ENCODE results near the gene MKNK1.

MKNK1 gene

DNA sequence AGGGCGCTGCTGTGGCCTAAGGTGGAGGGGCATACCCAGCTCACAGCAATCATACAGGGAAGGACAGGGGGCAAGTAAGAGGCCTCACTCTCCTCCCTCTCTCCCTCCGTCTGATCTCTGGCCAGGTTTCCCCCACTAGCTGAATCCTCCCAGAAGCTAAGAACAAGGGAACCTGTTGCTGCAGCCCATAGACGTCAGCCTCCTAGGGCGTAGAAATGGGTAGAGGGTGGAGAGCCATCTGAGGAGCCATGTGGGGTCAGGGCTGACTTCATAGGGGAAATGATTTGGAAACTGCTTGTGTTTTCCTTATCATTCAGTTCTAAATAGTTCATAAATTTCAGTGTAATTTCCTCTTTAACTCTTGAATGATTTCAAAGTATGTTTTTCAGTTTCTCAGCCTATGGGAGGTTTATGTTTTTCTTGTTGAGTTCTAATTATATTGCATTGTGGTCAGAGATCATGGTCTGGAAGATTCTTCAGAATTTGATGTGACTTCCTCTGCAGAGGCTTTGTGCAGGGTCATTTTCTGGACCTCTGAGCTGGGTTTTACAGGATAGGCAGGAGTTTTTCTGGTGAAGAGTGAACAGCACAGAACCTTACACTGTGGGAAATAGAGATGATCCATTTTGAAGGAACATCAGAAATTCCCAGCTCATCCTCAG is 14.8 kb upstream of the MKNK1 start:
- DNase-seq = no peak

- no peak for DNase-seq
Observed at GRCh38 chr1:46617833-46618232, 13.8 kb upstream of the MKNK1 start.

DNA sequence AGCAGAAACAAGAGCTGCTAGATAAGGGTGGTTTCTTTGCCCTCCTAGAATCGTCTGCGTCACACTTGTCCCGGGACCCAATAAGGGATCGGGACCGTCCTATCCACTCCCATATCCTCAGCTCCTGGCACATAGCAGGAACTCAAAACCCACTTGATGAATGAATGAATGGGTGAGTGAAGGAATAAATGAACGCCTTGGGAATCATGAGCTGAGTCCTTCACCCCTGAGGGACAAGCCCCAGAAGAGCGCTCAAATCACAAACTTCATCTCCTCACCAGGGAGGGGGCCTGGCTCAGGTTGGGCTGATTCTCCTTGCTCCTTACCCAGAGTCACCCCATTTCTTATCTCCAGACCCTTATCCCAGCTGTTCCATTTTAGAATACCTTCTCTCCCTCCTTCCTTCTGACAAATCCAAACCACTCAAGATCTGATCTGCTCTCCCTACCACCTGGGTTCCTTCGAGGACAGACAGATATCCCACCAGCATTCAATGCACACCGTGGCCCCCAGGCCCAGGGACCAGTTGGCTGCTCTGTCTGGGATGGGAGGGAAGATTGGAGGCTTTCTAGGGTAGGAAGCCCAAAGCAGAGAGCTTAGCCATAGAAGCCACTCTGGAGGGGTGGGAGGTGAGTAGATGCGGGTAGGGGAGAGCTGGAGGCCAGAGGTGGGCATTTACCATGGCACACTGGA is 13.2 kb upstream of the MKNK1 start:
- DNase-seq = no peak

DNA sequence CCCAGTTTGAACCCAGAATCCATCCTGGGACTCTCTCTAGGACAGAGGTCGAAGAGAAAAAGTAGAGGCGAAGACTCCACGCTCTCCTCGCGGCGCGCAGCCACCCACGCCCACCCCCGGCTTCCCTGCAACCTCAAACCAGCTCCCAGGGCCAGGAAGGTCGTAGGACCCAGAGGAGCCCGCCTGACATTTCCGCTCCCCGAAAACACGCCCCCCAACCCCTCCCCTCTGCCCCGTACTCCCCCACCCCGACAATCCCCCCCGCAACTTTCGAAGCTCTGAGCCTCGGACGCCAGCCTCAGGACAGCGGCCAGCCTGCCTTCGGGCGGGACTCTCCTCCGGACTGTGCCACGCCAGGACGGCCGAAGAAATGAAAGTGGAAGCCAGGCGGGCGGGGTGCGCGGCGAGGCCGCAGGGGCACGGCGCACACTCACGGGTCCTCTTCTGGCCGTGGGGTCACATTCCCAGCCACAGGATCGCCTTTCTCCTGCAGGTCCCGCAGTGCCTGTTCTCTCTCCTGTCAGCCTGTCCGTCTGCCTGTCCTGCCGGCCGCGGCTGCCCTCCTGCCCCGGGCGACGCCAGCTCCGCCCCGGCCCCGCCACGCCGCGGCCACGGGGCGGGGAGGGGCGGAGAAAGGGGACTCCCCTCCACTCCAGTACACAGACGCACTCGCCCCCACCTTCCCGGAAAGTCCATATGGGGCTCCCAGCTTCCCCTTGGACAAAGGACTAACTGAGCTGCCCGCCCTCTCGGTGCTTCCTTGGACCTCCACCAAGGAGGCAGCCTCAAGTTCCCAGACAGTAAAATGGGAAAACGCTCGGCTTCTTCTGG is 12.4 kb upstream of the MKNK1 start, which contains the start of gene MOB3C:
Gene MOB3C (minus strand): TSS at position 535 of the 831 bp plus-strand sequence. CDS start 3,490 bp downstream, outside the sequence.
- no peak for DNase-seq

DNA sequence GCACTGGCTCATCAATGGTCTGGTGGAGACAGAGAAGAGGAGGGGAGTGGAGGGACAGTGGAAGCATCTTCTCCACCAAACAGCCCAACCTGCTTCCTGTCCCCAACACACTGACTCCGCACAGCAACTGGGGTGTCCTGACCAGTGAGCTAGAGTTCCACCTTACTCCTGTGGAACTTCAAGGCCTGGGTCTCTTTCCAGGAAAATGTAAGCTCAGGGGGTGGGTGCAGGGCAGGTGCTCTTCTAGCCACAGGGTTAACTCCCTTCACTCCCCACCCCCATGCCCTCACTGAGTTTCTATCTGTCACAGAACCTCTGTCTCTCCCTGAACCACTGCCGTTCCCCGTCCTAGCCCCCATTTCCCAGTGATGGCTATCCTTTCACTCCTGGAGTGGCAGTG is 11.7 kb upstream of the MKNK1 start:
- DNase-seq = no peak

- DNase-seq = no peak
Observed at GRCh38 chr1:46615088-46615487, 11.0 kb upstream of the MKNK1 start.

- DNase-seq = no peak
Observed at GRCh38 chr1:46614604-46614984, 10.5 kb upstream of the MKNK1 start.

DNA sequence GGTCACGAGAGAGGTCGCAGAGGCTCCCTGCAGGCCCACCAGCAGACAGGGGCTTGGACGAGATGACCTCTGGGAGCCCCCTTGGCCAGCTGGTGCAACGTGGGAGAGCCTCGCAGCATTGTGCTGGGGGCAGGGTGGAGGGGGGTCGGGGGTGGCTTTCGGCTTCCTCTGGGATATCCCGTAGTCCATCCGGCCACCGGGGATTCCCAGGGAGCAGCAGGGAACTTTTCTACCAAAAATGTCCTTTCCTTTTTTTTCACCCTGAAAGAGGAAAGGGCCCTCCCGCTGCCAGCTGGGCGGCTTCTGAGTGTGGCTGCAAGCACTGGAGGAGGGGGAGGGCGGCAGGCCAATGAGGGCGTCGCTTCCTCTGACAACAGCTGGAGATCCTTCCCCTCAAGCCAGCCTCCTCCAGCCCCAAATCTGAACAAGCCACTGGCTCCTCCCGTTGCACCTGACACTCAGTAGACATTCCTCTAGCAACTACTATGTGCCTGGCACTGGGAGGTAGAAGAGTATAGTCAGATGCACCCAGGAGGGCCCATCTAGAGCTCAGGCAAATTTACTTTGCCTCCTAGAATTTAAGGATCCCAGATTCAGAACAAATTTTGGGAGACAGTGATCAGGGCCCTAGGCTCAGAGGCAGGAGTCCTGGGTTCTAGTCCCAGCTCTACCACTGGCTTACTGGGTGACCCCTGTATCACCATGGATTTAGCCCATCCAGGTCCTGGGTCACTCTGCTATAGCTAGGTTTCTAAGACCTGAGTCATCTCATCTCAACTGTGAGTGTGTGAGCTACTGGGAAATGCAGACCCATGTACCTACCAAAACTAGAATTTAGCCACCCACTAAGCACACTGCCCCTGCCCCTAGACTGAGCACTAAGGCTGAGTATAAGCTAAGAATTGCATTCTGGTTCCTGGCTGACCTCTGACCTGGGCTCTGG is 9.9 kb upstream of the MKNK1 start:
- no peak for DNase-seq

DNA sequence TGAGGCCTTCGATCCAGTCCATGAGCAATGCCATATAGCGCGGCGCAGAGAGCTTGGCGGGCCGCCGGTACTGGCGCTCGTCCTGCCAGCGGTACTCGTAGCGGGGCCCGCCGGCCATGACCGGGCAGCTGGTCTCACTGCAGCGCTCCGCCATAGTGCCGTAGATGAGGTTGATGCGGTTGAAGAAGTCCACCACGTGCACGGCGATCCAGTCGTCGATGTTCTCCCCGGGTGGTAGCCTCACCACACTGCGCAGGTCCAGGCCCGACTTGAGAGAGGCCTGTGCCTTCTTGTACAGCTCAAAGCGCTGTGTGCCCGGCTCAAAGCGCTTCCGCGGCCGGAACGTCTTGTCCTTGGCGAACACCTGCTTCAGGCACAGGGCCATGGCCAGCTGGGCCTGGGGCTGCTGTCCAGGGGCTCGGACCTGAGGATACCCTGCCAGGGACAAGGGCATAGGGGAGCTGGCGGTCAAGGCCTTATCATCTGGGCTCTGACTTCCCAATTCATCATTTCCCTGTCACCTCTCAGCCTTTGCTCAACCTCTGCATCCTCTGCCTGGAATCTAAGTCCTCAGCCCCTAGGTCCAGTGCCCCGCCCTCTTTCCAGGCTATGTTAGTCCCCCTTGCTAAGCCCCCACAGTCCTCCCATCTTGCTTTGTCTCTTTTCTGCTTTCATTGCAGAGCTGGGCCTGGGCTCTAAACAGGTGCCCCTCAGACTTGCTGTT is 9.0 kb upstream of the MKNK1 start:
- DNase-seq = no peak

GRCh38 chr1:46611691-46612221 is 7.7 kb upstream of the MKNK1 start:
- DNase-seq = no peak

GRCh38 chr1:46607345-46608130 is 3.5 kb upstream of the MKNK1 start:
- no peak for DNase-seq

DNA sequence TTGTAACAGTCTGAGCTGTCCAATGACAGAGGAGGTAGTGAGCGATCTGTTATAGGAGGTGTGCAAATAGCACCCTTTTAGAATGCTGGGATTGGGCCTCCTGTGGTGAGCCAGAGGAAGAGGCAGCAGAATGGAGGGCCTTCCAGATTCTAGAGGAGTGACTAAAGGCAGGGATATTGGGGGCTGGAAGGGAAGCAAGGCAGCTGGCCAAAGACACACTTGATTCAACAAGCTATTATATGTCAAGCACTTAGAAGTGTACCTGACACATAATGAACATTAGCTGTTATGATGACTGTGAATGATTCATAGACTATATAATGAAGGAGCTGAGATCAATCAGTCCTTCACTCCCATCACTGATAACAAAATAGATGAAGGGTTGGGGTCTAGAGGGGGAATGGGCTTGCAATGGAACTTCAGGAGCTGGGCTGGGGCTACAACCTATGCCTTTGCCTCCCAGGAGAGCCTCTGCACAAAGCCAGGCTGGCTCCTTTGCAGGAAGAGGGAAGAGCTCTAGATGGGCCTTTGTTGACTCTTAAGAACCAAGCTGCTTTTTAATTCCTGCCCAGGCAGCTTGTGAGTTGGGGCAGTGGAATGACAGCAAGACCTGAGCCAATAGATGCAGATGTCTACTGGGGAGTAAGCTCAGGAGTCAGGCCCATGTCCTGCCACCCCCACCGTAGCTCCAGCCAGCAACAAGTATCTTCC is 2.3 kb upstream of the MKNK1 start:
- no peak for DNase-seq

DNA sequence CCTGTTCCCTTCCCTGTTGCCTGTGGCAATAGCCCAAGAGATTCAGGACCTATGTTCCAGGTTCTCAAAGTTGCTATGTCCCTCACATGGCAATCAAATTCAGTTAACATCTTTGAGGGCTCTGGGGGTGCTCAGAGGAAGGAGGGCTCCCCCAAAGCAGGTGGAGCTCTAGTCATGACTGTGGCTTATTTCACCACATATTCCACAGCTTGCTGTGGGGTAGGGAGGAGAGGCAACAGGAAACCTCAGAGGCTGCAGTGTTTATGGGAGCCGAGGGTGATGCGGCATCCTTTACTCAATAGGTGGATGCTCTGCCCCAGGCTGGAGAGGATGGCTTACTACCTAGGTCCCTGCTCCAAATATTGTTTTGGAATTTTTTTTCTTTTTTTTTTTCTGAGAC is 1.2 kb upstream of the MKNK1 start:
- DNase-seq = no peak

DNA sequence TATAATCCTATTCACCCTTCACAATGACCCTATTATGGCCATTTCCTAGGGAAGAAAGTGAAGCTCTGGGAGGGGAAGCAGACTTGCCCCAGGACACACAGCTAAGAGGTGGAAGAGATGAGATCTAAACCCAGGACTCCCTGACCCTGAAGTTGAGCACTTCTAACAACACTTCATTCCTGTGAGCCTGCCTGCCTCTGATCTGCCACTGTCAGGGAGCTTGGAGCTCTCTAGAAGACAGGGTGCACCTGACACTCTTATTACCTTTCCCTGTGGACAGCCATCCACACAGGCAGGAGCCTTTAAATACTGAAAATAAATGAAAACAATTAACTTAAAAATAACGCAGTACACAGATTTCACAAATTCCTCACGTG is 599 bp downstream of the MKNK1 start:
- DNase-seq = no peak

GRCh38 chr1:46601257-46602007 is 2.6 kb downstream of the MKNK1 start:
- DNase-seq = no peak

GRCh38 chr1:46599059-46599970 is 4.8 kb downstream of the MKNK1 start:
- no peak for DNase-seq

DNA sequence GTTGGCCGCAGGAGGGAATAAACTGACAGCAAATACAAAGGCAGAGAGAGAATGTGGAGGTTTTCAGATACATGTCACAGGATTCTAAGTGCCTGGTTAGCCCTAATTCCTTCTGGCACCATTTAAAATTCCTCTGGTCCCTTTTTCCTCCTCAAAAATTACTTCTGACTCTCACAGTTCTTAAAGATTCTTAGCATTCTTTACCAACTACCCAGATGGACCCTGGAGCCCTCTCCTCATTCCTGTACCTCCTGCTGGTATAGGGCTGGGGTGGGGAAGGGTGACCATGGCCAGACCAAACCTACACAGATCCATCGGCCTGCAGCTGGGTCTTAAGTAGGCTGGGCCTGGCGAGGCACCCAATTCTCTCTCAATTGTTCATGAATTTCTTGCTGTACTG is 7.2 kb downstream of the MKNK1 start:
- DNase-seq = no peak

GRCh38 chr1:46596036-46596435 is 8.0 kb downstream of the MKNK1 start:
- no peak for DNase-seq
